SKM-1 (cell line): ENCODE data around the gene DUSP28.
A peak's percentile ranks its signal among the peaks of the same experiment; 100 is the strongest.

Source experiments
- DNase-seq: peaks from one replicate; lab custom pipeline; 2025; ENCODE audit not compliant: unreplicated experiment; lab: John Stamatoyannopoulos, UW

Gene DUSP28

DNA sequence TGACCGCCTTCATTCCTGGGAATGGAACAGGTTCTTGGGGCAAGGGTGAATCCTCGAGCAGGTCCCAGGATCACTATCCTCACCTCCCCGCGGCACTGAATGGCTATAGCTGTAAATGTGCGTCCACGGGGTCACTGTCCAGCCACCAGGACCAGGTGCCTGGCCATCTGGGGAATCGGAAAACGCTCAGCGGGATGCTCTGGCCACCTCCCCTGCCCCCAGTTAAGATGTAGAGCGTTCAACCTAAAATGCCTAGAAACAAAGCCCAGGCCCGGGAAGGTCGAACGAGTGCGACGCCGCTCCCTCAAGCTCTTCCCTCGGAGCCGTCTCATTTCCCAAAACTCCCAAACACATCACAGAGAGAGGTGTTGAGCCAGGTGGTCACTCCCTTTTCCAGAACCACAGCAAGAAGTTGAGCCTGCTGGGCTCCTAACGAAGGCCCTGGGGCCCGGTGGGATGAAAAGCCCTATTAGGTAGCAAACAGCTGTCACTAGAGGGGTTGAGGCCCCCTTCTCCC is 25.6 kb downstream of the DUSP28 start:
- DNase-seq: no peak

DNA sequence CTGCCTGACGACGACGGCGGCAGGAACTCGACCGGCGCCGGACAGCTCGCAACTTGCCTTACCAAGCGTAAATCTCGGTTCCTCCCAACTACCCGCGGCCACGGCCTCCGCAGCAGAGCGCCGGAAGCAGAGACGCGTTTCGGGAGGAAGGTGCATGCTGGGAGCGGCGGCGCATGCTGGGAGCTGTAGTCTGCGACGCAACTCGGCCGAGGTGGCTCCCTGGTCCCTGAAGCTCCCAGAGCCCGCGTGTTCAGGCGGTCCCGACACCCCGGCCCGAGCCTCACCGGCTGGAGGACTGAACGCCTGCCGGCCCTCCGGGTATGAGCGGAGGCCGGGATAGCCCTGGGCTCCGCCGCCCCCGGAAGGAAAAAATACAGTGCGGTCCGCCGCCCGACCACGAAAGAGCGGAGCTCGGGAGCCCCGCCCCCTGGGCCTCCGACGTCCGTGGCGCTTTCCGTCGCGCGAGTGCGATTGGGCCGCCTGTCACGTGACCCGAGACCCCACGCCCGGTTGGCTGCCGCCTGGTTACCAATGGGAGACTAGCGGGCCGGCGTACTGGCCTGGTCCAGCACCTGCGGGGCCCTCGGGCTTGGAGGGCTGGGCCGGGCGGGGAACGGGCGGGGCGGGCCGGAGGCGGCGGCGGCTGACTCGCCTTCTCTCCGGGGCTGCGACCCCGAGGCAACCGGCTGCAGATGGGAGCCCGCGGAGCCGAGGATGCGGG is 26.2 kb downstream of the DUSP28 start, which contains the start of gene CAPN10:
Gene CAPN10 (plus strand): TSS at position 537 of the 721 bp plus-strand sequence. CDS start 178 bp downstream, at position 715.
- peak; percentile 90 for DNase-seq

DNA sequence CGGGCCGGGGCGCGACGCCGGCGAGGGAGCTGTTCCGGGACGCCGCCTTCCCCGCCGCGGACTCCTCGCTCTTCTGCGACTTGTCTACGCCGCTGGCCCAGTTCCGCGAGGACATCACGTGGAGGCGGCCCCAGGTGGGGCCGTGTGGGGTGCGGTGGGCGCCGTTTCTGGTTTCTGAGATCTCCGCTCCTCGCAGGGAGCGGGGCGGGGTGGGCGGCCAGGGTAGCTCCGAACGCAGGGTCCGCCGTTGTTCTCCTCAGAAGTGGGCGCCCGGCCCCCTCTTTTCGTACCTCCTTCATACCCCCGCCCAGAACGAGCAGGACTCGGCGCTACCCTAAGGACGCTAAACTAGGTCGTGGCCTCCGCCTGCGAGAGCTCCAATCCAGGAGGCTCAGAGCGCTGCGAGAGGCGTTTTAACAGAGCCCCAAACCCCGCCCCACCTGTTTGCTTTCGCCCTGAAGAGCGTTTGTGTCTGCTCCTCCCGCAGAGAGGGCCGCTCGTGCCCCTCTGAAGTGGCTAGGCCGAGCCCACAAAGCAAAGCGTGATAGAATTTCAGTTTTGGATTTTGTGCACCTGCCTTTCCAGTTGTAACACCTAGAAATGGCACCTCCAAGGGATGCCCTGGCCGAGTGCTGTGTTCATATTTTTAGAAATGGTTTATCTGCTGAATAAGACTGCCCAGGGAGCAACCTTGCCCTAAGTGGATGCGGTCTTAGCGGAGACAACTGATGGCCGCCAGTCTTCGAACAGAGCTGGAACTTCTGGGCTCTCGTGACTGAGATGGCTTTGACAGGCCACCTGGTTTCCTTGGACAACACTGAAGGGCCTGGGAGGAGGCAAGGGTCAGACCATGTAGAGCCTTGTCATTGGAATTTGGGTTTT is 27.0 kb downstream of the DUSP28 start:
- no peak for DNase-seq

DNA sequence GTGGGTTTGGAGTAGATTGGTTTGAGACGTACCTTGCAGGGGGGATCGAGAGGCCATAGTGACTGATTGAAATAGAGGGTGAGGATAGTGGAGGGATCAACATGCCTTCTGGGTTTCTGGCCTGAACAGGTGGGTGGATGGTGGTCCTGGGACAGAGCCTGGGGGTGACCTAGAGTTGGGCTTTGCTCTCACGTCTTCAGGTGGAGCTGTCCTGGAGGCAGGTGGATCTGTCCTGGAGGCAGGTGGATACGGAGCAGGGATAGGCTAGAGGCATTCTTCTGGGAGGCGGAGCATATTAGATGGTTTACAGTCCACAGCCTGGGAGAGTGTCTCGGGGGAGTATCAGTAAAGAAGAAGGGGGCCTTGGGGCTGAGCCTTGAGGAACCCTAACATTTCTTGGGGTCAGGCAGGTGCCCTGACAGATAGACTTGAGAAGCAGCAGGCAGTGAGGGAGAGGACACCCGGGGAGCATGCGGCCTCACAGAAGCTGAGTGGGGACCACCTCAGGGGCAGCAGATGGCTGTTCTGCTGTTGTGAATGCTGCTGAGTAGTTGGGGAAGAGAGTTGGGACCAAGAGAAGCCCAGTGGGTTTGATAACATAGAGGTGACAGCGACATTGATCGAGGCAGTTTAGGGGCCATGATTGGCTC is 28.0 kb downstream of the DUSP28 start:
- DNase-seq: no peak

DNA sequence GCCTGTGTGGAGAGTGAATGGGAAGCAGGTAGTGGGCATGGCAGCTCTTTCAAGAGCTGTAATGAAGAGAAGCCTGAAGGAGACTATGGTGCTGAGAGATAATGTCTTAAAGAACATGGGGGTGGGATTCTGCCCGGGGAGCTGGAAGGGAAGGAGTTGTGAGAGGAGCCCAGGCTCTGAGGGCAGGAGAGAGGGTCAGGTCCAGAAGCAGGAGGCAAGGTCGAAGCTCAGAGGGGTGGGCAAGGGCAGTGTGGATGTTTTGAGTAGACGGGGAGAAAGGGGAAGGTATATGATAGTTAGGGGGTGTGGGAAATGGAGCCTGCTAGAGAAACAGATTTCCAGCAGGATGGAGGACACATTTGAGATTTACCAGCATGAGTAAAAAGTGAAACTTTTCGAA is 28.5 kb downstream of the DUSP28 start:
- no peak for DNase-seq

DNA sequence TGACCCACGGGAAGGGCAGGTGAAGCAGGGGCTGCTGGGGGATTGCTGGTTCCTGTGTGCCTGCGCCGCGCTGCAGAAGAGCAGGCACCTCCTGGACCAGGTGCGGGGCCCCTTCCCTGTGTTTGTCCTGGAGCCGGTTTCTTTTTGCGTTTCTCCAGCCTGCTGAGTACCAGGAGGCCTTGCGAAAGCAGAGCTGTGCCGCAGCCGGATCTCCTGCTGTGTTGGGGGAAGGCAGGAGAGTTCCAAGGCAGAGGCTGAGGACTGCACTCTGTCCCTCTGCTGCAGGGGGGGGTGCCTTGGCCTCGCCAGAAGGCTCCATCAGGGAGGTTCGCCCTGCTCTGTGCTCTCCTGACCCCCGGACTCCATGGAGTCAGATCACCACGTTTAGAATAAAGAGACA is 29.2 kb downstream of the DUSP28 start:
- DNase-seq: no peak

DNA sequence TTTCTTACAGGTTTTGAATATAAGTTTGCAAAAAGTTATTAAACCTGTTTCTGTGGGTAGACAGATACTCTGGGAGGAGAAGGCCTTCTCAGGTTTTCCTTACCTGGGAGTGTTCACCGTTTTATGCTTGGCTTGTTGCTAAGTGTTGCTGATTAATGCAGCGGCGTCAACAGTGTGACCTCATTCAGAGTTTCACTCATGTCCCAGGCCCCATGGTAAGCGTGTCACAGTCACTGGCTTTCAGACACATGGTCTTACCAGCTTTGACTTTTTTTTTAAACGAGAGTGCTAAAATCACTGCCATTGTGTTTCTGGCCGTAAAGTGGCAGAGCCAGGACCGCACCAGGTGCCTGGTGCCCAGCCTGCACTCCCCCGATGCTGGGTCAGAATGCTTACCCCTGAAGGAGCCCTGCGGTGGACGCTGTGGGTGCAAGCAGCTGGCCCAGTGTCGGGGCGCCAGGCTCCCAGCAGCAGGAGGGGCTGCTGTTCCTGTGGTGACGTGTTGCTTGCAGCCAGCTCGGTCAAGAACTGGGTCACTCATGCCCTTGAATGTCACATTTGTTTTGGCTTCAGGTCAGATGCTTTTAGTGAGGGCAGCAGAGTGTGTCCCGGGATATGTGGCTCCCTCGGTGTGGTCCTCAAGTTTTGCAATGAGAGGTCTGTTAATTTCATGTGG is 29.8 kb downstream of the DUSP28 start:
- DNase-seq: no peak

DNA sequence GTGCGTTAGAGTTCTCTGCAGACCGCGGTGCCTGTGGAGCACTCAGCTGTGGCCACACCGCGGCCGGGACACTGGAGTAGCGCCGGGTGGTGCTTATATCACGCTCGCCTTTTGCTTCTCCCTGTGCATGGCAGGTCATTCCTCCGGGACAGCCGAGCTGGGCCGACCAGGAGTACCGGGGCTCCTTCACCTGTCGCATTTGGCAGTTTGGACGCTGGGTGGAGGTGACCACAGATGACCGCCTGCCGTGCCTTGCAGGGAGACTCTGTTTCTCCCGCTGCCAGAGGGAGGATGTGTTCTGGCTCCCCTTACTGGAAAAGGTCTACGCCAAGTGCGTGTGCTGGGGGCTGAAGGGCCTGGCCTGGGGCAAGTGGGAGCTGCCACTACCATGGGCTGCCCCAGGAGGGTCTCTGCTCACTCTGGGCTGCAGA is 30.5 kb downstream of the DUSP28 start:
- no peak for DNase-seq

DNA sequence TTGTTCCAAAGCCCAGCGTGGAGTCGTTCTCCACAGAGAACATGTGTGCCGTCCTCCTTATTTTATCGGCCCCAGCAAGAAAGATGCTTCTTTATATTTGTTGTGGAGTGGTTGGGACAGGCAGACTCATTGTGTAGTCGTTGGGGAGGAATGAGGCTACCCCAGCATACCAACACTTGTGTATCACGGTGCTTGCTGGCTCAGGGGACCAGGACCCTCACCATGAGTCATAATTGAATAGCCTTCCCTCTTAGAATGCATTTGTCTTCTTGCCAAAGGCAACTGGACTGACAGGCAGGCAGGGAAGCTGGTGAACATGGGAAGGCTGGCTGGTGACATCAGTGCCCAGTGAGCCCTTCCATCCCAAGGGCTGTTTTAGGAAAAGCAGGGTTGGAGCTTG is 31.1 kb downstream of the DUSP28 start:
- DNase-seq: no peak

DNA sequence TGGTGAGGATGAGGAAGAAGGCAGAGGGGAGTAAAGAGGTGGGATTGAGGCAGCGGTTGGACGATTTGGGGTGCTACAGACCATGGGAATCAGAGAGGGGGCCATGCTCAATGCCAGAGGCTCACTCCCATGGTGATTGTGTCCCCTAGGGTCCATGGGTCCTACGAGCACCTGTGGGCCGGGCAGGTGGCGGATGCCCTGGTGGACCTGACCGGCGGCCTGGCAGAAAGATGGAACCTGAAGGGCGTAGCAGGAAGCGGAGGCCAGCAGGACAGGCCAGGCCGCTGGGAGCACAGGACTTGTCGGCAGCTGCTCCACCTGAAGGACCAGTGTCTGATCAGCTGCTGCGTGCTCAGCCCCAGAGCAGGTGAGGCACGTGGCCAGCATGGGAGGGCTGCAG is 31.6 kb downstream of the DUSP28 start:
- DNase-seq: no peak

DNA sequence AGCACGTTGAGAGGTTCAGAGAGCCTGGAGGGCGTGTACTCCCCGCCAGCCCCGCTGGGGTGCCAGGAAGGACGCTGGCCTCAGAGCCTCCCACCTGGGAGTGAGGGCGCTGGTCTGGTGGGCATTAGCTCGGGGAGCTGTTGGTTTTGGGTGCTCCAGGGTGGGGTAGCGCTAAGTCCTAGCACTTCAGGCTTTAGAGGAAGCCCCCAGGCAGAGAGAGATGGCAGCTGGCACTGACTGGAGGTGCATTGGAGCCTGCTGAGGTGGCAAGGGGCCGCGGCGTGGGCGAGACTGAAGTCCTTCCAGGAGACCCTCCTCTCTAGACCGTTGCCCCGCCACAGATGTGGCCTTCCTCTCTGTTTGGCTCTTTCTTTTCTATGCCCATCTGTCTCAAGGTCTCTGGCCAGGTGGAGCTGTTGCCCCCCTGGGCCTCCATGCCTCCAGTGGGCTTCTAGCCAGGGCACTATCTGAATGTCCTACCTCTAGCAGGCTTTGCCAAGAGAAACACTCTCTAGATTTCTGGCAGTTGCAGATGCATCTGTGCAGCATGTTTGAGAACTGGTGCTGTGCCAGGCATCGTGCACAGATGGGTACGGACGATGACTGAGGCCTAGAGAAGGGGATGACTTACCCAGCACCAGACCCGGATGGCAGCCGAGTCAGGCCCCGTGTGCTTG is 33.0 kb downstream of the DUSP28 start:
- DNase-seq: no peak

DNA sequence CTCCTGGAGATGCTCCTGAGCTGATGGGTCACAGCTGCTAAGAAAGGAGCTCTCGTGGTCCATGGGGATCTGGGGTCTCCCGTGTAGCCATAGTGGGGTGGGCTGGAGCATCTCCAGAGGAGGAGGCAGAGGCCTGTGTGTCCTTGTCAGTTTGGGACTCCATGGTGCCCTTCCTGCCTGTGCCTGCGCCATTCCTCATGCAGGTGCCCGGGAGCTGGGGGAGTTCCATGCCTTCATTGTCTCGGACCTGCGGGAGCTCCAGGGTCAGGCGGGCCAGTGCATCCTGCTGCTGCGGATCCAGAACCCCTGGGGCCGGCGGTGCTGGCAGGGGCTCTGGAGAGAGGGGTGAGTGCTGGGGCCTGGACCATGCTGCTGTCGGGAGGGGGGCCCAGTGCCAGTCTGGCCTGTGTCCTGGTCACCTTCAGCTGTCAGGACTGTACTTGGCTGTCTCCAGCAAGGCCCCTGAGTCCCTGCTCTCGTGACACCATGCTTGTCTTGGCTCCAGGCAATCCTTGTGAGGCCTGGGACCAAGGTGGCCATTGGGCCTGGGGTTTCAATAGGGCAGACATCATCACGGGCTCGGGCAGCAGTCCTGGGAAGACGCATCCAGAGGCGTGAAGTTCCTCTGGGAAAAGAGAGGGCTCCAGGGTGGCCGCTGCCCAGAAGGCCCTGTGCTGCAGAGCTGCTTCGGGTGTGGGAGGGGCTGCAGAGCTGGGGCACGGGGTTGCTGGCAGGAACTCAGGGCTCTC is 33.7 kb downstream of the DUSP28 start:
- no peak for DNase-seq

DNA sequence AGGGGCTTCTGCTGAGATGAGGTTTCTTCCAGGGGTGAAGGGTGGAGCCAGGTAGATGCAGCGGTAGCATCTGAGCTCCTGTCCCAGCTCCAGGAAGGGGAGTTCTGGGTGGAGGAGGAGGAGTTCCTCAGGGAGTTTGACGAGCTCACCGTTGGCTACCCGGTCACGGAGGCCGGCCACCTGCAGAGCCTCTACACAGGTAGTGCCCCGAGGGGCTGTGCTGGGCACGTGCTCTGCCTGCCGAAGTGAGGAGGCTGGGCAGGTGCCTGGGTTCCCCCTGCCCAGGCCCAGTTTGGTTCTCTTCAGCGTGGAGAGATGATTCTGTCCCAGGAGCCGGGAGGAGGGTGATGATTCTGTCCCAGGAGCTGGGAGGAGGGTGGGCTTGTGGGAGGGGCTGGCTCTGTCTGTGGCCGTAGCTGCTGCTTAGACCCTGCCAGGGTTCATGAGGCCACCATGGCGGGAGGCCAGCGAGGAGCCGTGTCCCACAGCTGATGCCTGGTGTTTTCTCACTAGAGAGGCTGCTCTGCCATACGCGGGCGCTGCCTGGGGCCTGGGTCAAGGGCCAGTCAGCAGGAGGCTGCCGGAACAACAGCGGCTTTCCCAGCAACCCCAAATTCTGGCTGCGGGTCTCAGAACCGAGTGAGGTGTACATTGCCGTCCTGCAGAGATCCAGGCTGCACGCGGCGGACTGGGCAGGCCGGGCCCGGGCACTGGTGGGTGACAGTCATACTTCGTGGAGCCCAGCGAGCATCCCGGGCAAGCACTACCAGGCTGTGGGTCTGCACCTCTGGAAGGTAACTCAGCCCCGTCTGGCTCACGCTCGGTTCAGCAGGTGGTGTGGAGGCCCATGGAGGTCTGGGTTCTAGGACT is 34.6 kb downstream of the DUSP28 start:
- no peak for DNase-seq

DNA sequence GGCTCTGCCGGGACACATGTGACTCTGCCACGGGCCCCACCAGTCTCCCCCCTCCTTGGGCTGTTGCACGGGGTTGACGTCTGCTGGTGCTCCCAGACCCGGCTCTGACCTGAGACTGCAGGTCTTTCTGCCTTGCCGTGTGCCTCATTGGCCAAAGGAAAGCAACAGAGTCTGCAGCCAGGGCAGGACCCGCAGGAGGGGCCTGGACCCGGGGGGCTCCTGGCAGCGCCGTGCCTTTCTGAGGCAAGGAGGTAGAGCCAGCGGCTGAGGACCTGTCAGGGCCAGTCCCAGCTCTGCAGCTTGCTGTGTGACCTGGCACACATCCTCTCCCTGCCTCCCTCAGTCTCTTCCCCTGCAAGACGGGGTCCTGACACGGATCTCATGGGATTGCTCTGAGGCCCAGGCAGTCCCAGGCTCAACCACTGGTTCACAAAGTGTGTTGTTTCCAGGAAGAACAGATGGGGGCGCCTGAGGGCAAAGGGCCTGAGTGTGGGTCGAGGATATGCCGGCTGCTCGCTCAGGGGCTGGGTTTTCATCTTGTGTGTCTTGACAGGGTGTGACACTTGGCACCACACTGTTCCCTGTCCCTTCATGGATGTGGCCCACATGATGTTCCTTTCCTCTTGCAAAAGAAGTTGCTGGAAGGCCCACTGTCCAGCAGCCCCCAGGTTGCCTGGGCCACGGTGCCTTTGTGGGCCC is 35.4 kb downstream of the DUSP28 start:
- DNase-seq: no peak

DNA sequence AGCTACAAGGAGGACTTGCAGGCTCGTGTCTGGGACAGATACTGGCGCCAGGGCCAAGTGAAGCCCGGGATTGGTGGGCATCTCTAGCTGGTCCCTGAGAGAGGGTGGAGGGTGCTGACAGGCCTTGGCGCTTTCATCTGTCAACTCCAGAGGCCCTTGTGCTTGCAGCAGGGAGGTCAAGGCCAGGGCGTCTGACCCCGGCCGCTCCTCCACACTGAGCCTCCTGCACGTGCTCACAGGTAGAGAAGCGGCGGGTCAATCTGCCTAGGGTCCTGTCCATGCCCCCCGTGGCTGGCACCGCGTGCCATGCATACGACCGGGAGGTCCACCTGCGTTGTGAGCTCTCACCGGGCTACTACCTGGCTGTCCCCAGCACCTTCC is 35.9 kb downstream of the DUSP28 start:
- DNase-seq: no peak

DNA sequence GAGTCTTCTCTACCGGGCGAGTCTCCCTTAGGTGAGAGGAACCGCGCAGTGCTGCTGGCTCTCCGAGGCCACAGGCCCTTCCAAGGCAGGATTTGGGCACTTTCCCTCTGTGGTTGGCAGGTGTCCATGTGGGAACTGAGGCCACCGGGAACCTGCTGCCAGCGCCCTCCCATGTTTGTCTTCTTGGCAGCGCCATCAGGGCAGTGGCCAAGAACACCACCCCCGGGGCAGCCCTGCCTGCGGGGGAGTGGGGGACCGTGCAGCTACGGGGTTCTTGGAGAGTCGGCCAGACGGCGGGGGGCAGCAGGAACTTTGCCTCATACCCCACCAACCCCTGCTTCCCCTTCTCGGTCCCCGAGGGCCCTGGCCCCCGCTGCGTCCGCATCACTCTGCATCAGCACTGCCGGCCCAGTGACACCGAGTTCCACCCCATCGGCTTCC is 36.4 kb downstream of the DUSP28 start:
- no peak for DNase-seq

DNA sequence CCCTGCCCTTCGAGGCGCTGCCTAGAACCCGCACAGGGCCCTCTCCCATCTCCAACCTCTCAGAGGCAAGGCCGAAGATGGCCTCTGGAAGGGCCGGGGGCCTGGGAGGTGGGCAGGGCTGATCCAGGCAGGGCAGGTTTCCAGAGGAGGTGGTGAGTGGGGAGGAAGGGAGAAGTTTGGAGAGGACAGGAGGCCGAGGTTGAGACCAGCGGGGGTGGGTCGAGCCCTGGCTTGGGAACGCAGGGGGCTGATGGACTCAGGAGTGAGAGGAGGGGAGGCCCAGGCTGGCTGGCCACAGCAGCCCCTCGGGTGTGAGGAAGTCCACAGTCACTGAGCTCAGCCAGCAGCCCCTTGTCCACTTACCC is 36.9 kb downstream of the DUSP28 start:
- DNase-seq: no peak
